Measurements from ENCODE around the gene ARHGEF18.

DNA sequence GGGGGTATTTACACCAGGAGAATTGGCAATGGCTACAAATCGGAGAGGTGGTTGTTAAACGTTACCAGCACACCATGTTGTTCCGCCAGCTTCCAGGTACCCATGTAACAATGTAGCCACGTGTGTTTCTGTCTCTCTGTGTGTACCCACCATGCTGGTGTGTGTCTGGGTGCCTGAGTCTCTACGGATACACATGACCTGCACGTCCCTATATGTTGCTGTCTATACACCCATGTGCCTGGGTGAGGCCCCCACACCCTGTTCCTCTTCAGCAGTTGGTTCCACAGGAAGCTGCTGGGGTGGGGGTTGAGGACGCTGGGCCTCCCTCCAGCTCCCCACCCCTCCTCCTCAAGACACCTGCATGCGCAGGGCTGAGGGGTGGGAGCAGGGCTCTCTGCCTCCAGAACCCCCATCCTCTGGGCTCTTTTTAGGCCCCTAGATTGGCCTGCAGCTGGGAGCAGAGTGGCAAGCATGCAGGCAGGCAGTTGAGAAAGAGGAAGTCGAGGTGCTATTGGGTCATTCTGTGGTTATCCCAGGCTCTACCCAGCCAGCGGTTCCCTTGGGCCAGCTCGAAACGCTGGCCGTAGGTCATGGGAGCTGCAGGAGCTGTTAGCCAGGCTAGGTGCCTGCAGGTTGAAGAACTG is at the start of gene ARHGEF18:
- TF ChIP-seq SETDB1 (IDR thresholded peaks at IDR 0.05; ENCODE audit: insufficient read length, low read length) (no peak), ZNF19 (tag by site-specific recombination; IDR thresholded peaks at IDR 0.05; ENCODE audit: low read depth) (no peak), SP3 (tag by site-specific recombination; IDR thresholded peaks at IDR 0.05) (no peak)
- TF ChIP-seq, protein P1, sequence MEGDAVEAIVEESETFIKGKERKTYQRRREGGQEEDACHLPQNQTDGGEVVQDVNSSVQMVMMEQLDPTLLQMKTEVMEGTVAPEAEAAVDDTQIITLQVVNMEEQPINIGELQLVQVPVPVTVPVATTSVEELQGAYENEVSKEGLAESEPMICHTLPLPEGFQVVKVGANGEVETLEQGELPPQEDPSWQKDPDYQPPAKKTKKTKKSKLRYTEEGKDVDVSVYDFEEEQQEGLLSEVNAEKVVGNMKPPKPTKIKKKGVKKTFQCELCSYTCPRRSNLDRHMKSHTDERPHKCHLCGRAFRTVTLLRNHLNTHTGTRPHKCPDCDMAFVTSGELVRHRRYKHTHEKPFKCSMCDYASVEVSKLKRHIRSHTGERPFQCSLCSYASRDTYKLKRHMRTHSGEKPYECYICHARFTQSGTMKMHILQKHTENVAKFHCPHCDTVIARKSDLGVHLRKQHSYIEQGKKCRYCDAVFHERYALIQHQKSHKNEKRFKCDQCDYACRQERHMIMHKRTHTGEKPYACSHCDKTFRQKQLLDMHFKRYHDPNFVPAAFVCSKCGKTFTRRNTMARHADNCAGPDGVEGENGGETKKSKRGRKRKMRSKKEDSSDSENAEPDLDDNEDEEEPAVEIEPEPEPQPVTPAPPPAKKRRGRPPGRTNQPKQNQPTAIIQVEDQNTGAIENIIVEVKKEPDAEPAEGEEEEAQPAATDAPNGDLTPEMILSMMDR (tag by site-specific recombination; IDR thresholded peaks at IDR 0.05) = no peak

Measured in HEK293 (cell line).